B cell (primary cell): ENCODE results near the gene DIPK1A.

Source experiments
- EZH2 ChIP-seq: IDR thresholded peaks from 2 replicates; pipeline ENCODE4 v1.6.1; 2012; ENCODE audit warnings: borderline replicate concordance, low read depth, mild to moderate bottlenecking, moderate library complexity, low read length; ENCODE audit not compliant: insufficient read depth, poor library complexity, severe bottlenecking
- TF ChIP-seq, protein P1 (sequence below): fragments of 200-600 bp; IDR thresholded peaks from one replicate; pipeline ENCODE4 v1.8.0; 2022; ENCODE audit warnings: antibody characterized with exemption, mild to moderate bottlenecking

DNA sequence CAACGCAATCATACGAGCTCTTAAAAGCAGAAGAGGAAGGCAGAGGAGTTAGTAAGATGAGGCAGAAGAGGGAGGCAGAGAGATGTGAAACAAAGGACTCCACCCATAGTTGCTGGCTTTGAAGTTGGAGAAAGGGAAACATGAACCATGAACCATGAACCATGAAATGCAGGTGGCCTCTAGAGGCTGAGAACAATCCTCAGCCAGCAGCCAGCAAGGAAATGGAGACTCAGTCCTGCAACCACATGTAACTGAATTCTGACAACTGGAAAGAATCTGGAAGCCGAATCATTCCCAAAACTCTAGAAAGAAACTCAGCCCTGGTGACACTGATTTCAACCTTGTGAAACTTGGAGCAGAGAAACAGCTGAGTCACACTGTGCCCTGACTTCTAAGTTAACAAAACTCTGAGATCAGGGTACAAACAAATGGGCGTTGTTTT is 10.1 kb downstream of the DIPK1A start:
- TF ChIP-seq, protein P1, sequence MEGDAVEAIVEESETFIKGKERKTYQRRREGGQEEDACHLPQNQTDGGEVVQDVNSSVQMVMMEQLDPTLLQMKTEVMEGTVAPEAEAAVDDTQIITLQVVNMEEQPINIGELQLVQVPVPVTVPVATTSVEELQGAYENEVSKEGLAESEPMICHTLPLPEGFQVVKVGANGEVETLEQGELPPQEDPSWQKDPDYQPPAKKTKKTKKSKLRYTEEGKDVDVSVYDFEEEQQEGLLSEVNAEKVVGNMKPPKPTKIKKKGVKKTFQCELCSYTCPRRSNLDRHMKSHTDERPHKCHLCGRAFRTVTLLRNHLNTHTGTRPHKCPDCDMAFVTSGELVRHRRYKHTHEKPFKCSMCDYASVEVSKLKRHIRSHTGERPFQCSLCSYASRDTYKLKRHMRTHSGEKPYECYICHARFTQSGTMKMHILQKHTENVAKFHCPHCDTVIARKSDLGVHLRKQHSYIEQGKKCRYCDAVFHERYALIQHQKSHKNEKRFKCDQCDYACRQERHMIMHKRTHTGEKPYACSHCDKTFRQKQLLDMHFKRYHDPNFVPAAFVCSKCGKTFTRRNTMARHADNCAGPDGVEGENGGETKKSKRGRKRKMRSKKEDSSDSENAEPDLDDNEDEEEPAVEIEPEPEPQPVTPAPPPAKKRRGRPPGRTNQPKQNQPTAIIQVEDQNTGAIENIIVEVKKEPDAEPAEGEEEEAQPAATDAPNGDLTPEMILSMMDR, result no peak
- TF ChIP-seq EZH2, result no peak
